Activated T-helper 1 cell treated with anti-CD3 and anti-CD28 coated beads, Interleukin-2, amount 50 U/mL, for 16 hours (primary cell): Measurements from ENCODE around the gene STXBP6.
"Not testable (repeated sequence)": the region's sequence is repeated elsewhere in the genome, so short reads cannot be mapped to it uniquely, and the experiment has no call there.

Source experiments
- DNase-seq, 2 donors: peaks; one replicate each; pipeline ENCODE4 v3.0.0-alpha.2; 2020; ENCODE audit warnings: low read depth in 1 of 2, low spot score in 1 of 2

Gene STXBP6

DNA sequence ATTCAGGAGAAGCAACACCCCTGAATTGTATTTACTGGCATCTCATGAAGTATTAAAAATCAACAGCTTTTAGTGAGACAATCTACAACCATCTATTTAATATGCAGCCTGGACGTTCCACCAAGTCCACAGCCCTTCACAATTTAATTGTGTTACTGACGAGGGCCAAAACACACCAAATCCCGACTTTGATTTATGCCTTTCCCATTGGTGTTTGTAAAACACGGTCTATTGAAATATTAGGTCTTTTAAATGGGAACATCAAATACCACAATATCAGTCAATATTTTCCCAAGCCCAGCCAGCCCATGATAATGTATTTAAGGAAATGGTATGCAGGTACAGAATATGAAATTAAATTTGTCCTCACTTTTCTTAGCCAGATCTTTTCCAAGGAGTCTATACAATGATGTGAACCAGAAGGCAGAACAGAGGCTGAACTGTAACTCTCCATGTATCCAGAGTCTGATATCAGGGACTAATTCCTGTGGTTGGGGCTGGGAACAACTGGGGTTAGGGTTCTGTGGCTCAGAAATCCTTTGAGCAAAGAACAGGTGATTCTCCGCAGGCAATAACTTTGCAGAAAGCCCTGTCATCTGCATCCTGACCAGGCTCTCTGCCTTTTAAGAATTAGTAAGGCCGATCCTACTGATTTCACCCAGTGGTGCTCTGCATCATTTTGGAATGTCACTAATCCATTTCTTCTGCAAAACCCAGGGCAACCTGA lies 236.7 kb downstream of the STXBP6 start:
- DNase-seq: no peak

DNA sequence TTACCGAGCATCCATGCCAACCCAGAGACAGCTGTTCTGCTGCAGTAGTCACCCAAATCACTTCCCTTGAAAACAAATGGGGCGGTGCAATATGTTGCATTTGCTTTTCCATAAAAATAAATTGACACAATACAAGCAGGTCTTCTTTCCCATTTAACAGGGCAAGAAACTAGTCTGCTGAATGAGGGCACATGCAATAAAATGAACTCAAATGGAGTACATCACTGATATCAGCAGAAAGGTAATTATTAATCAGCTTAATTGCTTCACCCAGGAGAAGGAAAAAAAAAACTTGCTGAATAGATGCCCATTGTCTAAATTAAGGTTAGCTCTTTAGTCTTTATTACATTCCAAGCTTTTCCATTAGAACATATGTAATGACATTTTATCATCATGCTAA lies 240.8 kb downstream of the STXBP6 start:
- DNase-seq: no peak

GRCh38 chr14:24808412-24808811 lies 241.5 kb downstream of the STXBP6 start:
- DNase-seq: no peak

GRCh38 chr14:24806061-24806678 lies 243.8 kb downstream of the STXBP6 start:
- no peak for DNase-seq

DNA sequence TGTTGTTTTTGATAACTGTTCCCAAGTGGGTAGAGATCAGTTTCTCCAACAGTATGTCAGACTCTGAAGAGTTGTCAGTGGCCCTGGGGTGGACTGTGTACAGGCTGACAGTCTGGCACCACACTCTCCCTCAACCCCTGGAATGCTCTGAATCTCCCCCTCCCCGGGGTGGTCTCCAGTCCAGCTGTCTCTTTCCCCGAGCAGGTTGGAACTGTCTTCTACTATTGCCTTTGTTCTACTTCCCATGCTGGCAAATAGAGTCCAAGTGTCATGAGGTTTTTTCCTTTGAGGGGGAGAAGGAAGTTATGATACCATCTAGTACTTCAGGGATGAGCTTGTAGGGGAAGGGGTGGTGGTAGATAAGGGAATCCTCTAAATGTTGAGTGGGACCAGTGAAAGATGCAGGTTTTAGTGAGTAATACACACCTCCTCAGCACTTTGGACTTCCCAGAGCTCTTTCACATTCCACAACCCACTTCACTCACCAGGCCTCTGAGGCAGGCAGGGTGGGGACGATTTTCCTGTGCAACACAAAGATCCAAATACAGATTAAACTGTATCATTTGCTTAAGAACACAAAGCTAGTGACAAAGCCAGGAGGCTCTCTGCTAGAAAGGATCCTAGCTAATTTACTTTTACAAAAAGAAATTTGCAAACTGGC lies 245.3 kb downstream of the STXBP6 start:
- no peak for DNase-seq

DNA sequence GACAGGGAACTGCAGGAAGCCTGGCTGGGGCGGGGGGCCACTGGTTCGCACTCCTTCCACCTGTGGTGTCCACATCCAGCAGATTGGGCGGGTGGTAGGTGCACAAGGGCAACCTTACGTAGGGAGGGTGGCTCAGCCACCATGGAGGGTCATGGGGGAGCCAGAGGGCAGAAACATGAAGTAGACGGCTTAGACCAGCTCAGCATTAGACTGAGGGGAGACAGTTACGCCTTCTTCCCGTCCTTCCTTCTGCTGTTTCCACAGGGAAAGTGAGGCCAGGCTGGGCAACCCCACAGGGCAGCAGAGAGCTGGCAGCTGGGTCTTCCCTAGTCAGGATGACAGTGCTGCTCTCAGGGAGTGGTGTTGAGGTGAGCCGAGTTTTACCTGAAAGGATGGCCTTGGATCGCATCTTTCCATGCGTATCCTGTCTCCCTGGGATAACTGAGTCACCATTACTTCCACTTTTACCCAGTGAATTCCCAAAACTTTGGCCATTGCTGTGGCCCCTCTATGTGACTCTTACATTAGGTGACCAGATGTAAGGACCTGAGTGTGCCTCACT lies 245.9 kb downstream of the STXBP6 start:
- DNase-seq: no peak

DNA sequence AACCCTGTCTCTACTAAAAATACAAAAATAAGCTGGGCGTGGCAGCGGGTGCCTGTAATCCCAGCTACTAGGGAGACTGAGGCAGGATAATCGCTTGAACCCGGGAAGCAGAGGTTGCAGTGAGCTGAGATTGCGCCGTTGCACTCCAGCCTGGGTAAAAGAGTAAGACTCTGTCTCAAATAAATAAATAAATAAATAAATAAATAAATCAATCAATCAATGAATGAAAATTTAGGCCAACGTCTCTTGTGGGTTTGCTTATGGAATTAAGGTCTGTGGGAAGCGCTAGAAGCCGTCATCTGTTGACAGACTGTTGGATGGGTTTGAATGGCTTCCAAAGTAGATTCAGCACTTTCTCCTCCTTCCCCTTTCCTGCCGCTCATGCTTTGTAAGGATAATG lies 246.5 kb downstream of the STXBP6 start:
- not testable (repeated sequence) for DNase-seq

GRCh38 chr14:24802236-24802635 lies 247.7 kb downstream of the STXBP6 start:
- no peak for DNase-seq

DNA sequence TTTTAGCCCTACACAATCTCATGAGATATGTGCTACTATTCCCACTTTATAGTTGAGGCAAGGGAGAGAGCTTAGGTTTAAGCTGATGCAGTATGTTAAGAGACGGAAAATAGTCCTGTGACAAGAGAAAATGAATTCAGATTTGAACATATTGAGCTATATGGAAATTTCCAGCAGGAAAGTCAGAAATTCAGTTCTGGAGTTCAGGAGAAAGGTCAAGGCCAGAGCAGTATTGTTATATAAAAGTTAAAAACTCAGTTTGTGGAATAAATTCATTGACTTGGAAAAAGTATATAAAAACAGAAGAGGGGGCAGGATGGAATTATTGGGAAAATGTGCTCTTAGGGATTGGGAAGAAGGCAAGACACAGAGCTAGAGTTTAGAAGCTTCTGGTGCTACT lies 248.9 kb downstream of the STXBP6 start:
- DNase-seq: no peak

GRCh38 chr14:24798911-24799462 lies 251.0 kb downstream of the STXBP6 start:
- DNase-seq: no peak

DNA sequence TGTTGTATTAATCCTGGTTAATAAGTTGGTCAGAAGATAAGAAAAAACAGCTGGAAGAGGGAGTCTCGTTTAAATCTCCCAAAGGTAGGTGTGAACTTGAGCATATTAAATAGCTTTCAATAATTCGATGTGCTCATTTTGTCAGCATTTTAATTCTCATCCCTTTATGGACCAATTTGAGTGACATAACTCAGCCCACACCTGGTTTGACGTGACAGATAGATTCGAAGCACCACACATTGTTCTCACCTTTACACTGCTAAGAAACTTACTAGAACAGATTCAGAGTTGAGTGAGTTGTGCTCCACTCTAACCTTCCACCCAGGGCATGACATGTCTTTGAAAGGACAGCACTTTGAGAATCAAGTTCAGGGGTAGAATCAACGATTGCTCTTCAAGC lies 254.5 kb downstream of the STXBP6 start:
- no peak for DNase-seq

- no peak for DNase-seq
Observed at GRCh38 chr14:24794644-24795305, 255.2 kb downstream of the STXBP6 start.

DNA sequence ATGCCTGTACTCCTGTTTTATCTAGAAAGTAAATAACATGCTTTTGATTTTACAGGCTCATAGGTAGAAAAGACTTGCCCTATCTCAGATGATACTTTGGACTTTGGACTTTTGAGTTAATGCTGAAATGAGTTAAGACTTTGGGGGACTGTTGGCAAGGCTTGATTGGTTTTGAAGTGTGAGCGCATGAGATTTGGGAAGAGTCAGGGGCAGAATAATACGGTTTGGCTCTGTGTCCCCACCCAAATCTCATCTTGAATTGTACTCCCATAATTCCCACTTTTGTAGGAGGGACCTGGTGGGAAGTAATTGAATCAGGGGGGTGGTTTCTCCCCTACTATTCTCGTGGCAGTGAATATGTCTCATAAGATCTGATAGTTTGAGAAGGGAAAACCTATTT lies 259.8 kb downstream of the STXBP6 start:
- DNase-seq: no peak

- DNase-seq: no peak
Observed at GRCh38 chr14:24789378-24789884, 260.5 kb downstream of the STXBP6 start.

- DNase-seq: no peak
Observed at GRCh38 chr14:24785698-24786097, 264.2 kb downstream of the STXBP6 start.

GRCh38 chr14:24784981-24785380 lies 265.0 kb downstream of the STXBP6 start:
- DNase-seq: no peak

GRCh38 chr14:24783791-24784190 lies 266.2 kb downstream of the STXBP6 start:
- no peak for DNase-seq

- no peak for DNase-seq
Observed at GRCh38 chr14:24780281-24780680, 269.7 kb downstream of the STXBP6 start.

DNA sequence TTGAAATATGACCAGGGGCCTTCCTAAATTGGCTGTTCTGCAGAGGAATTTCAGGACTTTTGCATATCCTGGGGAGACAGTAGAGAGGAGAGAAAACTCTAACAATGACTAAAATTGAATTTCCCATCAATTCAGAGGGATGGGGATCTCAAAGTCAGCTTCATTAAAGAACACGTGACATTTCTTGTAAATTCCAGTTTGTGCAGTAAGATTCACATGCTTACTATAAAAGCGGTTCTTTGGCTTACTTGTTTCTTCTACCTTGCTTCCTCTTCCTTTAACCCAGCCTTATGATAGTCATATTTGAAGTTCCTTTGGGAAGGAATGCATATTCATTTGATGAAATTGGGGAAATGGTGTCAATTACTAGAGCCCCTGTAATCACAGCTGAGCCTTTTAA lies 272.3 kb downstream of the STXBP6 start:
- no peak for DNase-seq

- no peak for DNase-seq
Observed at GRCh38 chr14:24775950-24776349, 274.0 kb downstream of the STXBP6 start.
